Measurements from ENCODE around the gene REPIN1.

REPIN1 gene

GRCh38 chr7:150336746-150337145 is 31.9 kb upstream of the REPIN1 start:
- H3K4me3 ChIP-seq (ENCODE audit: low read depth, low read length): no peak overlapping the region
- no peak for TF ChIP-seq CTCF (IDR thresholded peaks at IDR 0.05; ENCODE audit: low read depth, low read length)
- DNase-seq (ENCODE audit: low read depth, low spot score): no peak
- in situ Hi-C loops (cut with HindIII; ENCODE audit: low sequenced_read_pairs): no loop called here

GRCh38 chr7:150337179-150337578 is 31.4 kb upstream of the REPIN1 start:
- TF ChIP-seq CTCF (IDR thresholded peaks at IDR 0.05; ENCODE audit: low read depth, low read length): no peak
- in situ Hi-C loops (cut with HindIII; ENCODE audit: low sequenced_read_pairs): no loop called here
- DNase-seq (ENCODE audit: low read depth, low spot score): no peak
- H3K4me3 ChIP-seq (ENCODE audit: low read depth, low read length): no peak overlapping the region

DNA sequence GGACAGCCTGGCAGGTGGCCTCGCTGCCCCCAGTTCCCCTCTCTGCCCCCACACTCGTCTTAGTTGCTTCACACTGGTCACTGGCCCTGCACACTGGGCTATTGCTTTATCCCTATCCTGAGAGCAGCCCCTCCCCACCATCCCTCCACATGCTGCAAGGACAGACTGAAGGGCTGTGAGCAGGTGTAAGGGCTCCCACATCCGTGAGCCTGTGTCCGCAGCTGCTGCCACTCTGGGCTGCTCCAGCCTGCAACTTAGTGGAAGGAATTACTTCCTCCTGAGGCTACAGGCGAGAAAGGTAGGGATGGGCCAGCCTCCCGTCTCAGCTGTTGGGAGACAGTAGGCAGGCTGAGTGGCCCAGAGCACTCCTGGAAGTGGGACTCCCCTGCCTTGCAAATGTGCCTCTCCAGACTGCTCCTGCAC is 31.0 kb upstream of the REPIN1 start:
- in situ Hi-C loops (cut with HindIII; ENCODE audit: low sequenced_read_pairs): no loop called here
- no peak for TF ChIP-seq CTCF (IDR thresholded peaks at IDR 0.05; ENCODE audit: low read depth, low read length)
- DNase-seq (ENCODE audit: low read depth, low spot score): no peak

DNA sequence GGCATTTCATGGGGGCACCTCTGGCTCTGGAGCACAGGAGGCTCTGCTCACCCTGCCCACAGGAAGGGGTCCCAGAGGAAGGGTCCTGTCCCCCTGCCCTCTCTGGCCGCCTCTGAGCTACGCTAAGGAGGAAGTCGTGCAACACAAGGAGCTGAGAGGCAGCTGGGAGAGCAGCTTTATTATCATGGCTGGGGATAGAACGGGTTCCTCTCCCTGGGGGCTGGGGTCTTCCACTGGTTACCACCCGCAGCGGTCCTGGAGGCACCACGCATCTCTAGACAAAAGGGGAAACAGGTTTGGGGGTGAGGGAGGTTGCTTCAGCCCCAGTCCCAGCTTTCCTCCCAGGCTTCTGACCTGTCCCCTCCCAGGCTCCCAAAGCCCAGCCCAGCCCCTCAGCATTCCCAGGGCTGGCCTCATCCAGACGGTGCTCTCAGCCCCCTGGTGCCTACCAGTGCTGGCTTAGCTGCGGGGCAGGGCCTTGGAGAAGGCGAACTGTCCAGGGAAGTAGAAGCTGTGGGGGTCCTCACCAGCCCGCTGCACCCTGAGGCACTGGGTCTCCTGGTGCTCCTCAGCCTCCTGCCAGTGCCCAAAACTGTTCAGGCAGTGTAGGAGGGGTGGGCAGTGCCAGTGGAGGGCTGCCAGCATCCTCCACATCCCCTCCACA is 30.3 kb upstream of the REPIN1 start:
- TF ChIP-seq CTCF (IDR thresholded peaks at IDR 0.05; ENCODE audit: low read depth, low read length): no peak
- no peak overlapping the region for H3K4me3 ChIP-seq (ENCODE audit: low read depth, low read length)
- DNase-seq (ENCODE audit: low read depth, low spot score): no peak
- in situ Hi-C loops (cut with HindIII; ENCODE audit: low sequenced_read_pairs): no loop called here

More for the DNA sequence above, 31.0 kb upstream of the REPIN1 start:
- H3K4me3 ChIP-seq (ENCODE audit: low read depth, low read length): no peak overlapping the region

DNA sequence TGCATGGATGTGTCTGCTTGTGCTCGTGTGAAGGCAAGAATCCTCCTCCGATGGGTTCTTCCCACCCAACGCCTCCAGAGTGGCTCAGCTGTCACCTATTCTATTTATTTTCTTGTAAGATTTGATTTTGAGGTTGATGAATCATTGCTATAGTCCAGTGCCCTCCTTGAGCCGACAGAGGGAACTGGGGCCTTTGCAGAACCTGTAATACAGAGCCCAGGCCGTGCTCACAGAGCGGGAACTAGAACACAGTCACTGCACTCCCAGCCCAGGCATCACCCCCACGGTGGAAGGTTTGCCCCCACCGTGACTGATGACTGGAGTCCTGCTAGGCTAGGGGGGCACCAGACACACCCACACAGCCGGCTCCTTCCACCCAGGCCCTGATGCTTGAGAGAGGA is 29.2 kb upstream of the REPIN1 start:
- no peak for DNase-seq (ENCODE audit: low read depth, low spot score)
- no peak overlapping the region for H3K4me3 ChIP-seq (ENCODE audit: low read depth, low read length)
- no peak for TF ChIP-seq CTCF (IDR thresholded peaks at IDR 0.05; ENCODE audit: low read depth, low read length)

GRCh38 chr7:150340024-150340749 is 28.4 kb upstream of the REPIN1 start:
- TF ChIP-seq CTCF (IDR thresholded peaks at IDR 0.05; ENCODE audit: low read depth, low read length): no peak
- in situ Hi-C loops (cut with HindIII; ENCODE audit: low sequenced_read_pairs): no loop called here
- DNase-seq (ENCODE audit: low read depth, low spot score): peak; percentile 22
- H3K4me3 ChIP-seq (ENCODE audit: low read depth, low read length): peak overlapping the region; percentile 26

More for the DNA sequence above, 29.2 kb upstream of the REPIN1 start:
- in situ Hi-C loops (cut with HindIII; ENCODE audit: low sequenced_read_pairs): no loop called here
